Keratinocyte (primary cell): ENCODE measurements around the gene DRAP1. TPM values are rescaled to one million over a fixed set of nuclear protein-coding genes. Genes with fewer than 3 reads are reported as not detected.

Experiments
- DNase-seq: peaks from one replicate; pipeline ENCODE4 v3.0.0-alpha.2; 2011; ENCODE audit warnings: low read depth, missing footprints, low spot score
- FAIRE-seq: peaks from 2 replicates; lab custom pipeline; 2011; peaks lifted over from hg19 to GRCh38; lab: Jason Lieb, UNC
- H2AFZ ChIP-seq: 2 replicates; pipeline ENCODE4 v1.6.0; 2012; ENCODE audit warnings: low read length, control low read depth, inconsistent platforms; ENCODE audit not compliant: control insufficient read depth
- H3K27ac ChIP-seq: 2 replicates; pipeline ENCODE4 v1.5.1; 2011; ENCODE audit warnings: low read length; ENCODE audit not compliant: control insufficient read depth, insufficient read depth
- H3K27me3 ChIP-seq: 3 replicates; pipeline ENCODE4 v1.6.0; 2011; ENCODE audit warnings: low read length; ENCODE audit not compliant: control insufficient read depth, insufficient read depth; ENCODE audit errors: extremely low read depth
- H3K36me3 ChIP-seq, 2 experiments: 2 replicates in 1 of 2; 3 replicates in 1 of 2; pipeline ENCODE4 v1.5.1; 2011; ENCODE audit warnings: low read length in 2 of 2, mild to moderate bottlenecking in 1 of 2; ENCODE audit not compliant: control insufficient read depth in 2 of 2, insufficient read depth in 2 of 2; ENCODE audit errors: extremely low read depth in 1 of 2
- H3K4me1 ChIP-seq: 3 replicates; pipeline ENCODE4 v1.5.1; 2011; ENCODE audit warnings: low read length; ENCODE audit not compliant: control insufficient read depth, insufficient read depth; ENCODE audit errors: extremely low read depth
- H3K4me2 ChIP-seq: 3 replicates; pipeline ENCODE4 v1.6.0; 2011; ENCODE audit warnings: low read depth, low read length; ENCODE audit not compliant: control insufficient read depth, insufficient read depth; ENCODE audit errors: extremely low read depth
- H3K4me3 ChIP-seq, 3 experiments: fragments of 200-600 bp in 1 of 3; sonication (generic) in 1 of 3; 2 replicates in 2 of 3; 3 replicates in 1 of 3; pipeline ENCODE4 v1.5.1; 2011 to 2016; ENCODE audit warnings: low read length in 3 of 3, mild to moderate bottlenecking in 3 of 3, control low read depth in 2 of 3, inconsistent platforms in 1 of 3, low read depth in 1 of 3, mixed read lengths in 1 of 3, mixed run types in 1 of 3, moderate library complexity in 1 of 3; ENCODE audit not compliant: control insufficient read depth in 2 of 3, insufficient read depth in 2 of 3; ENCODE audit errors: extremely low read depth in 1 of 3
- H3K79me2 ChIP-seq: 2 replicates; pipeline ENCODE4 v1.6.0; 2012; ENCODE audit warnings: low read length; ENCODE audit not compliant: control insufficient read depth, insufficient read depth
- H3K9ac ChIP-seq: 3 replicates; pipeline ENCODE4 v1.6.0; 2011; ENCODE audit warnings: low read length; ENCODE audit not compliant: control insufficient read depth, insufficient read depth; ENCODE audit errors: extremely low read depth
- H3K9me1 ChIP-seq: 3 replicates; pipeline ENCODE4 v1.6.0; 2011; ENCODE audit warnings: low read length; ENCODE audit not compliant: control insufficient read depth, insufficient read depth; ENCODE audit errors: extremely low read depth
- H3K9me3 ChIP-seq: 2 replicates; pipeline ENCODE4 v1.5.1; 2012; ENCODE audit warnings: low read depth, low read length; ENCODE audit not compliant: control insufficient read depth
- H4K20me1 ChIP-seq: 3 replicates; pipeline ENCODE4 v1.6.0; 2011; ENCODE audit warnings: low read length; ENCODE audit not compliant: control insufficient read depth, insufficient read depth; ENCODE audit errors: extremely low read depth
- EZH2 ChIP-seq: IDR thresholded peaks from one replicate; pipeline ENCODE4 v1.6.1; 2012; ENCODE audit warnings: inconsistent platforms, mild to moderate bottlenecking, low read length, moderate library complexity
- dilution Hi-C: fragments of 300-500 bp; cut with MboI; formaldehyde crosslinking; loops from one replicate; pipeline ENCODE4 v1.7.0; 2020; ENCODE audit warnings: low sequenced_read_pairs; ENCODE audit not compliant: extremely low pct_ligation_motif_present
- polyA plus RNA-seq, 5 experiments: library from polyadenylated mRNA; depleted of rRNA in 3 of 5; stranded (reverse) in 3 of 5; stranded (forward) in 1 of 5; unstranded in 1 of 5; fragments of >200 nt; gene quantifications; 1 replicate in 1 of 5; 2 replicates in 3 of 5; 3 replicates in 1 of 5; pipeline versions ENCODE4 v1.2.1 to v1.2.3, GENCODE V29; 2011 to 2012; ENCODE audit warnings: missing spikeins in 2 of 5, low read depth in 1 of 5, low replicate concordance in 1 of 5
- TF ChIP-seq, protein P1 (sequence below), 3 experiments: IDR thresholded peaks in 1 of 3; conservative IDR thresholded peaks in 1 of 3; optimal IDR thresholded peaks in 1 of 3; 2 replicates in 2 of 3; 3 replicates in 1 of 3; pipeline versions ENCODE3 to v1.5.1; 2011; ENCODE audit warnings: low read length in 3 of 3, mild to moderate bottlenecking in 3 of 3, moderate library complexity in 2 of 3, control low read depth in 1 of 3, inconsistent platforms in 1 of 3; ENCODE audit not compliant: insufficient read depth in 2 of 3; ENCODE audit errors: extremely low read depth in 1 of 3

The DRAP1 gene
- polyA plus RNA-seq, 1 donor (not counting 4 experiments of a cell fraction or from before 2014, with no cell fraction given): 135 TPM

DNA sequence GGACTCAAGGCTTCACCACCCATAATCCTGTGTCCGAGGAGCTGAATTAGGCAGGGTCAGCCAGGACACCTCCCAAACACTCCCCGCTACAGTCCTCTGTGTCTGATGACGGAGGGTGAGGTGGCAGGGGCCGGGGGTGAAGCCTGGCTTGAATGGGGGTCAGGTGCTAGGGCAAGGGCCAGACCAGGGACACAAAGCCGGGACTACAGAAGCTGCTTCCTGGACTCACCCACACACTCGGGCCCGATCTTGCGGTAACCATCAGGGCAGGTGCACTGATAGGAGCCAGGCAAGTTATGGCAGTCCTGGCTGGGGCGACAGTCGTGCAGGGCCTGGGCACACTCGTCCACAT, 48.9 kb upstream of the DRAP1 start:
- H3K9me1 ChIP-seq: no peaks in the 10 kb centered on the region
- H3K36me3 ChIP-seq: peaks cover 7 to 16% of the 10 kb centered on the region in 2 experiments
- no peak overlapping the region for H3K27ac ChIP-seq
- H3K9ac ChIP-seq: no peak overlapping the region
- DNase-seq: no peak
- H3K4me2 ChIP-seq: no peak overlapping the region
- H3K4me3 ChIP-seq: no peak overlapping the region
- H2AFZ ChIP-seq: no peak overlapping the region
- no peaks in the 10 kb centered on the region for H3K27me3 ChIP-seq
- H3K79me2 ChIP-seq: no peaks in the 10 kb centered on the region
- FAIRE-seq: no peak
- no peaks in the 10 kb centered on the region for H3K4me1 ChIP-seq
- no peaks in the 10 kb centered on the region for H4K20me1 ChIP-seq
- dilution Hi-C loops: no loop called here
- TF ChIP-seq, protein P1, sequence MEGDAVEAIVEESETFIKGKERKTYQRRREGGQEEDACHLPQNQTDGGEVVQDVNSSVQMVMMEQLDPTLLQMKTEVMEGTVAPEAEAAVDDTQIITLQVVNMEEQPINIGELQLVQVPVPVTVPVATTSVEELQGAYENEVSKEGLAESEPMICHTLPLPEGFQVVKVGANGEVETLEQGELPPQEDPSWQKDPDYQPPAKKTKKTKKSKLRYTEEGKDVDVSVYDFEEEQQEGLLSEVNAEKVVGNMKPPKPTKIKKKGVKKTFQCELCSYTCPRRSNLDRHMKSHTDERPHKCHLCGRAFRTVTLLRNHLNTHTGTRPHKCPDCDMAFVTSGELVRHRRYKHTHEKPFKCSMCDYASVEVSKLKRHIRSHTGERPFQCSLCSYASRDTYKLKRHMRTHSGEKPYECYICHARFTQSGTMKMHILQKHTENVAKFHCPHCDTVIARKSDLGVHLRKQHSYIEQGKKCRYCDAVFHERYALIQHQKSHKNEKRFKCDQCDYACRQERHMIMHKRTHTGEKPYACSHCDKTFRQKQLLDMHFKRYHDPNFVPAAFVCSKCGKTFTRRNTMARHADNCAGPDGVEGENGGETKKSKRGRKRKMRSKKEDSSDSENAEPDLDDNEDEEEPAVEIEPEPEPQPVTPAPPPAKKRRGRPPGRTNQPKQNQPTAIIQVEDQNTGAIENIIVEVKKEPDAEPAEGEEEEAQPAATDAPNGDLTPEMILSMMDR (optimal IDR thresholded peaks at IDR 0.05 in 1 of 3, IDR thresholded peaks at IDR 0.05 in 1 of 3, conservative IDR thresholded peaks at IDR 0.05 in 1 of 3; ENCODE audit: extremely low read depth in 1 of 3, insufficient read depth in 2 of 3, low read length in 3 of 3): no peak
- no peaks in the 10 kb centered on the region for H3K9me3 ChIP-seq

GRCh38 chr11:65870706-65871681, 48.2 kb upstream of the DRAP1 start:
- Histone ChIP-seq H2AFZ (no peak overlapping the region), H3K4me1 (no peaks in the 10 kb centered on the region), H3K4me3 (no peak overlapping the region), H3K4me2 (no peak overlapping the region), H3K27me3 (no peaks in the 10 kb centered on the region), H3K9ac (no peak overlapping the region), H3K9me3 (no peaks in the 10 kb centered on the region), H3K79me2 (no peaks in the 10 kb centered on the region), H3K27ac (no peak overlapping the region), H4K20me1 (no peaks in the 10 kb centered on the region), H3K9me1 (no peaks in the 10 kb centered on the region), H3K36me3 (peaks cover 2 to 12% of the 10 kb centered on the region in 2 experiments)
- dilution Hi-C loops: no loop called here
- FAIRE-seq: no peak
- no peak for DNase-seq
- no peak for TF ChIP-seq EZH2
- TF ChIP-seq, protein P1 (optimal IDR thresholded peaks at IDR 0.05 in 1 of 3, IDR thresholded peaks at IDR 0.05 in 1 of 3, conservative IDR thresholded peaks at IDR 0.05 in 1 of 3; ENCODE audit: extremely low read depth in 1 of 3, insufficient read depth in 2 of 3, low read length in 3 of 3): no peak
